H1 (cell line): Measurements from ENCODE around the gene CDC42BPB. TPM values are rescaled to one million over a fixed set of nuclear protein-coding genes. Genes with fewer than 3 reads are reported as not detected.

Experiments used
- BRCA1 ChIP-seq: IDR thresholded peaks from 2 replicates; pipeline ENCODE4 v1.6.1; 2012; ENCODE audit warnings: low read depth, low read length, improper control_type of control experiment
- CBX5 ChIP-seq: fragments of 300-800, 300-1000 bp; sonication (generic); IDR thresholded peaks from 2 replicates; pipeline ENCODE4 v1.7.1; 2016; ENCODE audit warnings: antibody characterized with exemption, low read length, low read depth
- EGR1 ChIP-seq: IDR thresholded peaks from 2 replicates; pipeline ENCODE4 v1.6.1; 2011; ENCODE audit warnings: low read depth, low read length, borderline replicate concordance
- EZH2 ChIP-seq: fragments of 200-600 bp; sonication (generic); IDR thresholded peaks from 2 replicates; pipeline ENCODE4 v1.7.1; 2012; ENCODE audit warnings: low read depth, mild to moderate bottlenecking, moderate library complexity, low read length, inconsistent platforms; ENCODE audit not compliant: severe bottlenecking
- FOSL1 ChIP-seq: IDR thresholded peaks from 2 replicates; pipeline ENCODE4 v1.6.1; 2011; ENCODE audit warnings: mild to moderate bottlenecking, low read depth, low read length, moderate library complexity; ENCODE audit not compliant: insufficient read depth
- JUND ChIP-seq: IDR thresholded peaks from 2 replicates; pipeline ENCODE4 v1.6.1; 2011; ENCODE audit warnings: mild to moderate bottlenecking, improper control_type of control experiment, low read length
- KDM1A ChIP-seq: fragments of 200-600, 300-600 bp; sonication (generic); IDR thresholded peaks from 2 replicates; pipeline ENCODE4 v1.7.1; 2016; ENCODE audit warnings: mild to moderate bottlenecking, low read length, borderline replicate concordance
- MAFK ChIP-seq: IDR thresholded peaks from 2 replicates; pipeline ENCODE4 v1.6.1; 2012; ENCODE audit warnings: low read depth, mild to moderate bottlenecking, improper control_type of control experiment, low read length
- POU5F1 ChIP-seq: IDR thresholded peaks from 2 replicates; pipeline ENCODE4 v1.6.1; 2011; ENCODE audit warnings: low read depth, mild to moderate bottlenecking, low read length, moderate library complexity
- SAP30 ChIP-seq: fragments of 300-600 bp; sonication (generic); IDR thresholded peaks from 2 replicates; pipeline ENCODE4 v1.7.1; 2012; ENCODE audit warnings: low read length, moderate library complexity, mild to moderate bottlenecking, inconsistent platforms; ENCODE audit not compliant: insufficient read depth, insufficient replicate concordance
- SIN3A ChIP-seq, 2 experiments: IDR thresholded peaks in 1 of 2; conservative IDR thresholded peaks in 1 of 2; 2 replicates each; pipeline ENCODE4 v1.6.1; 2011 to 2012; ENCODE audit warnings: low read length in 2 of 2, improper control_type of control experiment in 1 of 2, low read depth in 1 of 2, mild to moderate bottlenecking in 1 of 2
- SRF ChIP-seq: IDR thresholded peaks from 2 replicates; pipeline ENCODE4 v1.6.1; 2011; ENCODE audit warnings: mild to moderate bottlenecking, low read depth, low read length, moderate library complexity
- TAF7 ChIP-seq: optimal IDR thresholded peaks from 2 replicates; pipeline ENCODE3; 2011; ENCODE audit warnings: low read depth, mild to moderate bottlenecking, inconsistent platforms, low read length, moderate library complexity, borderline replicate concordance
- TEAD4 ChIP-seq: IDR thresholded peaks from 2 replicates; pipeline ENCODE4 v1.6.1; 2012; ENCODE audit warnings: low read depth, low read length, inconsistent platforms, mixed read lengths
- polyA plus RNA-seq, 7 experiments: library from polyadenylated mRNA; depleted of rRNA in 3 of 7; stranded (reverse) in 5 of 7; unstranded in 2 of 7; fragments of >200 nt in 5 of 7; fragments of 200-250 nt in 2 of 7; gene quantifications; 1 replicate in 5 of 7; 2 replicates in 1 of 7; 4 replicates in 1 of 7; pipeline versions ENCODE4 v1.2.1 to v1.2.3, GENCODE V29; 2011 to 2013; ENCODE audit warnings: missing spikeins in 2 of 7, mixed read lengths in 2 of 7
- total RNA-seq: library from RNA; stranded (reverse); fragmentation: NEBNext Ultra II Directional; extraction: Animal tissue kit (Norgen Biotek cat#: 25700); gene quantifications from 2 replicates; pipeline ENCODE4 v1.2.1, GENCODE V29; 2021
- TF ChIP-seq, protein P1 (sequence below): IDR thresholded peaks from 2 replicates; pipeline ENCODE4 v1.6.1; 2012; ENCODE audit warnings: inconsistent platforms
- TF ChIP-seq, protein P2 (sequence below): IDR thresholded peaks from 2 replicates; pipeline ENCODE4 v1.6.1; 2011; ENCODE audit warnings: low read depth, mild to moderate bottlenecking, low read length; ENCODE audit not compliant: insufficient read depth
- TF ChIP-seq, protein P3 (sequence below): IDR thresholded peaks from 2 replicates; pipeline ENCODE4 v1.6.1; 2011; ENCODE audit warnings: low read length, improper control_type of control experiment
- TF ChIP-seq, protein P4 (sequence below), 3 experiments: IDR thresholded peaks; 1 replicate in 2 of 3; 2 replicates in 1 of 3; pipeline versions ENCODE4 v1.5.1 to v1.6.1; 2011; ENCODE audit warnings: low read length in 3 of 3, mild to moderate bottlenecking in 3 of 3, inconsistent platforms in 2 of 3, low read depth in 1 of 3, moderate library complexity in 1 of 3; ENCODE audit not compliant: insufficient read depth in 1 of 3; ENCODE audit errors: control extremely low read depth in 1 of 3

The CDC42BPB gene
- total and polyA plus RNA-seq, 2 of the 8 experiments (the other 6 are each of a cell fraction or from before 2014, with no cell fraction given): 51.2 to 88.2 TPM

DNA sequence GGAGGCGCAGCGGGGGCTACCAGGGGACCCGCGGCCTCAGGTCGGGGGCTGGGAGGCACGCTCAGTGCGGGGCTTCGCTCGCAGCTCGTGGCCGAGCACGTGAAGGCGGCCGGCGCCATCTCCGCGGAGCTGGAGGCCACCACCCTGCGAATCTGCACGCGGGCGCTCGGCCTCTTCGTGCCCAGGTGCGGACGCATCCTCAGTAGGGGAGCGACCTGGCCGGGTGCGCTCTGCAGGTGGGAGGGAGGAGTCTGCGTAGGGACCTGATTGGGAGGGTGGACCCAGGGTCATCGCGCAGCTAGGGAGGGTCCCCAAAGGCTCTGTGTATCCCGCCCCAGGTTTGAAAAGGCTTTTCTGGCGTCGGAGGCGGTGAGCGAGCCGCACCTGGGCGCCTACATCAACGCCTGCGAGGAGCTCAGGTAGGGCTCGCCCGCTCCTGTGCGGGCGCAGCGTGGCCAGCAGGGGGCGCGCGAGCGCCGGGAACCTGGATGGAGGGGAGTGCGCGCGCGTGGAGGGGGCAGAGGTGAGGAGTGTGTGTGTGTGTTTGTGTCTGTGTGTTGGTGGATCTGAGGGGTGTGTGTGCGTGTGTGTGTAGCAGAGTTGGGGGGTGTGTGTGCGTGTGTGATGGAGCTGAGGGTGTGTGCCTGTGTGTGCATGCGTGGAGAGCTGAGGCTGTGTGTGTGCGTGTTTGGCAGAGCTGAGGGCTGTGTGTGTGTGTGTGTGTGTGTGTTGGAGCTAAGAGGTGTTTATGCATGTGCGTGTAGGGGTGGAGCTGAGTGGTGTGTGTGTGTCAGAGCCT, 47.5 kb upstream of the CDC42BPB start (continued):
- TF ChIP-seq SAP30: no peak
- TF ChIP-seq MAFK: no peak
- TF ChIP-seq TEAD4: 0 out of 2 replicates have a peak, but pooled peaks have one; percentile 2
- no peak for TF ChIP-seq FOSL1
- peak; percentile 51 for TF ChIP-seq EZH2
- no peak for TF ChIP-seq POU5F1
- TF ChIP-seq, protein P1, sequence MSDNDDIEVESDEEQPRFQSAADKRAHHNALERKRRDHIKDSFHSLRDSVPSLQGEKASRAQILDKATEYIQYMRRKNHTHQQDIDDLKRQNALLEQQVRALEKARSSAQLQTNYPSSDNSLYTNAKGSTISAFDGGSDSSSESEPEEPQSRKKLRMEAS: peak; percentile 98
- TF ChIP-seq CBX5: no peak
- TF ChIP-seq, protein P2, sequence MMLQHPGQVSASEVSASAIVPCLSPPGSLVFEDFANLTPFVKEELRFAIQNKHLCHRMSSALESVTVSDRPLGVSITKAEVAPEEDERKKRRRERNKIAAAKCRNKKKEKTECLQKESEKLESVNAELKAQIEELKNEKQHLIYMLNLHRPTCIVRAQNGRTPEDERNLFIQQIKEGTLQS: no peak
- TF ChIP-seq, protein P3, sequence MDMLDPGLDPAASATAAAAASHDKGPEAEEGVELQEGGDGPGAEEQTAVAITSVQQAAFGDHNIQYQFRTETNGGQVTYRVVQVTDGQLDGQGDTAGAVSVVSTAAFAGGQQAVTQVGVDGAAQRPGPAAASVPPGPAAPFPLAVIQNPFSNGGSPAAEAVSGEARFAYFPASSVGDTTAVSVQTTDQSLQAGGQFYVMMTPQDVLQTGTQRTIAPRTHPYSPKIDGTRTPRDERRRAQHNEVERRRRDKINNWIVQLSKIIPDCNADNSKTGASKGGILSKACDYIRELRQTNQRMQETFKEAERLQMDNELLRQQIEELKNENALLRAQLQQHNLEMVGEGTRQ: no peak; the same call in 1 of the 2 replicates
- TF ChIP-seq KDM1A: 0 out of 2 replicates have a peak, but pooled peaks have one; percentile 8
- TF ChIP-seq EGR1: no peak
- TF ChIP-seq BRCA1: no peak
- TF ChIP-seq SIN3A (conservative IDR thresholded peaks at IDR 0.05 in 1 of 2, IDR thresholded peaks at IDR 0.05 in 1 of 2; ENCODE audit: low read depth in 1 of 2, low read length in 2 of 2): no peak
- TF ChIP-seq SRF: no peak
- TF ChIP-seq, protein P4, sequence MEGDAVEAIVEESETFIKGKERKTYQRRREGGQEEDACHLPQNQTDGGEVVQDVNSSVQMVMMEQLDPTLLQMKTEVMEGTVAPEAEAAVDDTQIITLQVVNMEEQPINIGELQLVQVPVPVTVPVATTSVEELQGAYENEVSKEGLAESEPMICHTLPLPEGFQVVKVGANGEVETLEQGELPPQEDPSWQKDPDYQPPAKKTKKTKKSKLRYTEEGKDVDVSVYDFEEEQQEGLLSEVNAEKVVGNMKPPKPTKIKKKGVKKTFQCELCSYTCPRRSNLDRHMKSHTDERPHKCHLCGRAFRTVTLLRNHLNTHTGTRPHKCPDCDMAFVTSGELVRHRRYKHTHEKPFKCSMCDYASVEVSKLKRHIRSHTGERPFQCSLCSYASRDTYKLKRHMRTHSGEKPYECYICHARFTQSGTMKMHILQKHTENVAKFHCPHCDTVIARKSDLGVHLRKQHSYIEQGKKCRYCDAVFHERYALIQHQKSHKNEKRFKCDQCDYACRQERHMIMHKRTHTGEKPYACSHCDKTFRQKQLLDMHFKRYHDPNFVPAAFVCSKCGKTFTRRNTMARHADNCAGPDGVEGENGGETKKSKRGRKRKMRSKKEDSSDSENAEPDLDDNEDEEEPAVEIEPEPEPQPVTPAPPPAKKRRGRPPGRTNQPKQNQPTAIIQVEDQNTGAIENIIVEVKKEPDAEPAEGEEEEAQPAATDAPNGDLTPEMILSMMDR (IDR thresholded peaks at IDR 0.05; ENCODE audit: control extremely low read depth in 1 of 3, insufficient read depth in 1 of 3, low read depth in 1 of 3, low read length in 3 of 3): peak in 2 of 3 experiments; percentile 86 to 94; a peak in 3 of 4 replicates
- no peak for TF ChIP-seq TAF7
- no peak for TF ChIP-seq JUND
